ELF-1 (cell line): ENCODE data around the gene ADAMTS3.
"Not testable (repeated sequence)": the region's sequence is repeated elsewhere in the genome, so short reads cannot be mapped to it uniquely, and the experiment has no call there.

ENCODE experiments used
- DNase-seq: peaks from one replicate; pipeline ENCODE4 v3.0.0-alpha.2; 2016; ENCODE audit warnings: low read depth, low spot score

ADAMTS3 gene

DNA sequence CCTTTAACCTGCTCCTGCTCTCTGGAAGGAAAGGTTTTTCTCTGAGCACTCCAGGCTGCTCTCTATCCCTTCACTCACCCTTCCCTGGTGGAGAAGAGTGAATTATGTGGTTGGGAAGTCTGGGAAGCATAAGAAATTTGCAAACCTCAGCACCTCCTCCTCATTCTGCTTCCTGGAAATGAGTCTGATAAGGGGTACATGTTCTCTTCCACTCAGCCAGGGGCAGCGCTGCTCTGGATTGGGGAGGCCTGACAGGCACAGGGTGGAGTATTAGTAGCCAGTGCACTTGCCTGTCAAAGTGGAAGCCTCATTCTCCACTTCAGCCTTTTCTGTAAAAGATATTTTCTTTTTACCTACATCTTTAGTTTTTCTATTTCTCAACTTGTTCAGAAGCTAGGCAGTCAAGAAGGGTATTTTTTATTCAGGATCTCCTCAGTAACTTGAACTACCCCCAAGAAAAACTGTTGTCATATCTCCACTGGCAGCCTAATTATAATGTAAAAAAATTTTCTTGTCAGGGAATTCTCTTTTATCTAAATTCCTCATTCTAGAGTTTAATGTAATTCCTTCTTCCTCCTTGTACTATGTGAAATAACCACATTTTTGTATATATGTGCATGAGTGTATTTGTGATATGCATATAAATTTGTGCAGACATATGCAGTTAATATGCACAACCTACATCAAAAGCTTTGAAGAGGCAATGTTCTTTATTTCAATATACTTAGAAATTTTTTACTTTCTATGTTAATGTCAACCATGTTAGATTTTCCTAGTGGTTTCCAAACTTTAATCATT, 15.3 kb downstream of the ADAMTS3 start:
- no peak for DNase-seq

GRCh38 chr4:72552447-72552846, 16.6 kb downstream of the ADAMTS3 start:
- no peak for DNase-seq

- no peak for DNase-seq
Measured at GRCh38 chr4:72546456-72546855, 22.6 kb downstream of the ADAMTS3 start.

DNA sequence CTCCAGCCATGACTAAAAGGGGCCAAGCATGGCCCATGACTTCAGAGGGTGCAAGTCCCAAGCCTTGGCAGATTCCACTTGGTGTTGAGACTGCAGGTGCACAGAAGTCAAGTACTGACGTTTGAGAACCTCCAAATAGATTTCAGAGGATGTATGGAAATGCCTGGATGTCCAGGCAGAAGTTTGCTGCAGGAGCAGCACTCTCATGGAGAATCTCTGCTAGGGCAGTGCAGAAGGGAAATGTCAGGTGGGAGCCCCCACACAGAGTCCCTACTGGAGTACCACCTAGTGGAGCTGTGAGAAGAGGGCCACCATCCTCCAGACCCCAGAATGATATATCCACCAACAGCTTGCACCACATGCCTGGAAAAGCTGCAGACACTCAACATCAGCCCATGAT, 28.3 kb downstream of the ADAMTS3 start:
- DNase-seq = not testable (repeated sequence)

DNA sequence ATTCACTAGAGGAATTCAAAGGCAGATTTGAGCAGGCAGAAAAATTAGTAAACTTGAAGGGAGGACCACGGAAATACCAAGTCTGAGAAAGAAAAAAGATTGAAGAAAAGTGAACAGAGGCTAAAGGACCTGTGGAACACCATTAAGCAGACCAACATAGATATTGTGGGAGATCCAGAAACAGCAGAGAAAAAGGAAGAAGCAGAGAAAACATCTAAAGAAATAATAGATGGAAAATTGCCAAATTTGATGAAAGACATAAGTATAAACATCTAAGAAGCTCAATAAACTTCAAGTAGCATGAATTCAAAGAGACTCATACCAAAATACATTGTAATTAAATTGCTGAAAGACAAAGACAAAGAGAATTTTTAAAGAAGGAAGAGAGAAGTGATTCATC, 31.0 kb downstream of the ADAMTS3 start:
- no peak for DNase-seq

DNA sequence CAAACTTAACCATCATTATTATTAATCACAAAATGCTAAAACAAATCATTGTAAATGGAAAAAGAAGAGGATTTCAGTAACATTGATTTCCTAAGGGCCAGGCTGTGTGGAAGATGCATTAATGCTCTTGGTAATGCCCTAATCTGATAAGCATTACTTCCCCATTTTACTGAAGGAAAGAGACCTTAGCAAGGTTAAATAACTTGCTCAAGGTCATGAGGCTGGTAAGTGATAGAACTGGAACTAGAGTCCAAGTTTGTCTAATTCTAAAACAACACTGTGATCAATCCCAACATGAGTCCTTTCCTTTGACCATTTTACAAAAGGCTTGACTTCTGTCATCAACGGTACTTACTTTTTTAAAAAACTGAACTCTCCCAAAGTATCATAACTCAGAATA, 32.6 kb downstream of the ADAMTS3 start:
- no peak for DNase-seq

- no peak for DNase-seq
Measured at GRCh38 chr4:72531768-72532290, 37.2 kb downstream of the ADAMTS3 start.

GRCh38 chr4:72531322-72531721, 37.7 kb downstream of the ADAMTS3 start:
- no peak for DNase-seq

DNA sequence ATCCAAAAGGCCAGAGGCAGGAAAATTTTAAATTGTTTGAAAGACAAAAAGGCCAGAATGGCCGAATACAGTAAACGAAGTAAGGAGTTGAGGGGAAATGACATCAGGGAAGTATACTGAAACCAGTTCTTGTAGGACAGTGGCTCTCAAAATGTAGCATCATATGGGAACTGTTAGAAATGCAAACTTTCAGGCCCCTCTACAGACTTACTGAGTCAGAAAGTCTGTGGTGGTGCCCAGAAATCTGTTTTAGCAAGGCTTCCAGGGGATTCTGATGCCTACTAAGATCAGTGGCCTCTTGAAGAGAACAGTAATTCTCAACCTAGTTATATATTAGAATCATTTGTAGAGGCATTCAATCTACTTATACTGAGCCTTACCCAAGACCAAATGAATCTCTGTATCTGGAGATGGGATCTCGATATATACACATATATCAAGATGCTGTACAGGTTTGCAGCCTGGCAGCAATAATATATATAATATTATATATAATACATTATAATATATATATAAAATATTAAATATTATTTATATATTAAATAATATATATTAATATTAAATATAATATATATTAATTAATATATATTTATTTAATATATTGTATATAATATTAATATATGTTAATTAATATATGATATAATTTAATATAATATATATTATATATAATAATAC, 39.7 kb downstream of the ADAMTS3 start:
- DNase-seq = no peak

- no peak for DNase-seq
Measured at GRCh38 chr4:72527038-72527646, 41.9 kb downstream of the ADAMTS3 start.

DNA sequence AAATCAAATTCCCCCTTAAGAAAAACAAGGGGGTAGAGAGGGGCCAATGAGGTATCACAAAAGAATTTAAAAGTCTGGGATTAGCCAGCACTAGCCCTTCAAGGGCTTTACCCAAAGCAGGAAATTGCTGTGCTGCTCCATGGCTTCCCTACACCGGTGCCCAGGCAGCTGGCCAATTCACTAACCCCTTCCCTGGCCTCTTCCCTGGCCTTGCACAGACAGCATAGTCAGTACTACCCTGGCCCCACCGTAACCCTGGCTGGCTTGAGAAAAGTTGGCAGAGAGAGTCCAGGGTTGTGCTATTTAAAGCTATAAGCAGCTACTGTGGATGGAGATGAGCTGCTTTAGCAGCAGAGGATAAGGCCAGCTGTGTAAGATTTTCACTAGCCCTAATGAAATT, 43.1 kb downstream of the ADAMTS3 start:
- no peak for DNase-seq

DNA sequence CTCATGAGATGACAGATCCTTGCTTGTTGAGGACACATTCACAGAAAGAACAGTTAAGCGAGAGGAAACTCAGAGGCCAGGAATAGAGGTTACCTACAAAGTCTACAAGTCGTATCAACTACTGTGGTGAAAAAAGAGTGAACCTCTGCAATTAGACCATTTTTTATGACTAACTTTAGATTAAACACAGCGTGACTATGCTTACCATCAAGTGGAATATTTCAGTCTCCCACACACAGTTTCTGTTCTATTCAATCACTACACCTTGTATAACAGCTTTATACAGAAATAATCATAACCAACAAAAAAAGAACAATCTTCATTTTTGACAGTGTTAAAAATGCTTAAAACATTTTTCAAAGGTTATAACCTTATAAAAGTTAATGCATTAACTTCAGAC, 46.6 kb downstream of the ADAMTS3 start:
- no peak for DNase-seq

DNA sequence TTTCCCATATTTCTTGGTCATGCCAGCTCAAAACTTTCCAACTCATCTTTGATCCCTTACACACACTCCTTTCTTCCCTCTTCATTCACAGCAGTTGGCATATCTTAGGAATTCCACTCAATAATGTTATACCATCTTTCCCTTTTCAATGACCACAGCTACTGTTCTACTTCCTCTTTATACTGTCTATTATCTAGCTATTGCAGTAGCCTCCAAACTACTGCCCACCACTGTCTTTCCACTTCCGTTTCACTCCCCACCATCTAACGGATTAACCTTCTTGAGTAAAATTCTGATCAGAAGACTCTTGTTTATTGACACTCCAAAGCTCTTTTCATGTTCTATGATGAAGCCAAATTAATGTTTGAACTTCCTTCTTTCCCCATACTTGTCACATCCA, 55.8 kb downstream of the ADAMTS3 start:
- no peak for DNase-seq

- DNase-seq = no peak
Measured at GRCh38 chr4:72507860-72508419, 61.1 kb downstream of the ADAMTS3 start.

- DNase-seq = no peak
Measured at GRCh38 chr4:72507167-72507566, 61.9 kb downstream of the ADAMTS3 start.

DNA sequence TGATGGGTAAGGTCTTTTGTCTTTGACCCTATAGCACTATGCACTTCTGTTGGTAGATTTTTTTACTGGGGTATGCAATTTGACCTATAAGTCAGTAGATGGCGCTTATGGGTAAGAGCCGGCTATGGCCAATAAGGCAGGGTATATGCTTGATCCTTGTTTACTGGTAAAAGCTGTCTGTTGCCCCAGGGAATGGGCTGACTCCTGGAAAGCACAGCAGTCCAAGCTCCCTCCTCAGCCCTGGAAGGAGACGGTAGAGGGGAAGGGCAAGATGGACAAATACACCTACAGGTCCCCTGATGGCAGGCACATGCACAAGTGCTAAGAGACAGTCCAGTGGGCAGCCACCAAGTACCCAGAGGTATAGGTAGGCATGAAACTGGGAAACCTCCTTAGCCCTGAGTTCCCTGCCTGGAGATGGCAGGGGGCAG, 63.7 kb downstream of the ADAMTS3 start:
- peak; percentile 79 for DNase-seq

GRCh38 chr4:72500214-72500613, 68.8 kb downstream of the ADAMTS3 start:
- no peak for DNase-seq

DNA sequence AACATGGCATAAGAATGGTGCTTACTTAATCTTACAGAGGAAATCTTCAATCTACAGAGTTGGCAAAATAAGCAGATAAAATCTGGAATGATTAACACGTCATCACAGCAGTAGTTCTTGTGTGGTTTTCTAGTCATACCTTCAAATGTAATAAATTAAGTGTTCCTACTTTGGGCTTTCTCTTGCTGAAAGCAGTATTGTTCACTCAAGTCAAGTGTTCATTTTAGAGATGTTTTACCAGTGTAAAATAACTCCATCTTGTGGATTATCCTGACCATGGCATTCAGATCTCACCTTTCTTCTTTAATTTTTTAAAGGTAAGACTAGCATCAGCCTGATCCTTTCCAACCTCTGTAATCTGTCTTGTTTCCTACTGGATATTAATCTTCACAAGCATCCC, 72.9 kb downstream of the ADAMTS3 start:
- no peak for DNase-seq

- no peak for DNase-seq
Measured at GRCh38 chr4:72494156-72494555, 74.9 kb downstream of the ADAMTS3 start.

- no peak for DNase-seq
Measured at GRCh38 chr4:72489267-72489666, 79.8 kb downstream of the ADAMTS3 start.

GRCh38 chr4:72486991-72487390, 82.0 kb downstream of the ADAMTS3 start:
- no peak for DNase-seq

- no peak for DNase-seq
Measured at GRCh38 chr4:72484981-72485380, 84.0 kb downstream of the ADAMTS3 start.
